Measurements from ENCODE around the gene CCBE1.
"Not testable (repeated sequence)": the region's sequence is repeated elsewhere in the genome, so short reads cannot be mapped to it uniquely, and the experiment has no call there.

Gene CCBE1

GRCh38 chr18:59697236-59697932, at the start of gene CCBE1:
Gene CCBE1 (minus strand): TSS chr18:59697423.
- DNase-seq (ENCODE audit: low read depth in 2 of 2), result peak; percentile 81 to 83

GRCh38 chr18:59744271-59744721, 47.1 kb upstream of the CCBE1 start:
- no peak for TF ChIP-seq CTCF (IDR thresholded peaks at IDR 0.05; ENCODE audit: low read depth, low read length)
- no peak overlapping the region for H3K4me3 ChIP-seq (replicated peaks in 1 of 2; ENCODE audit: low read depth in 2 of 2, low read length in 2 of 2)
- DNase-seq (ENCODE audit: low read depth in 2 of 2), result peak; percentile 90 to 98

More at GRCh38 chr18:59697236-59697932, at the start of gene CCBE1:
- TF ChIP-seq CTCF (IDR thresholded peaks at IDR 0.05; ENCODE audit: low read depth, low read length), result peak; percentile 95
- peak within 1 kb of the TSS; percentile 83 to 94 for H3K4me3 ChIP-seq (replicated peaks in 1 of 2; ENCODE audit: low read depth in 2 of 2, low read length in 2 of 2)

GRCh38 chr18:59743566-59743965, 46.3 kb upstream of the CCBE1 start:
- no peak for TF ChIP-seq CTCF (IDR thresholded peaks at IDR 0.05; ENCODE audit: low read depth, low read length)
- no peak overlapping the region for H3K4me3 ChIP-seq (replicated peaks in 1 of 2; ENCODE audit: low read depth in 2 of 2, low read length in 2 of 2)
- peak; percentile 63 to 75 for DNase-seq (ENCODE audit: low read depth in 2 of 2)

- TF ChIP-seq CTCF (IDR thresholded peaks at IDR 0.05; ENCODE audit: low read depth, low read length), result no peak
- DNase-seq (ENCODE audit: low read depth in 2 of 2), result peak; percentile 53 to 64
- no peak overlapping the region for H3K4me3 ChIP-seq (replicated peaks in 1 of 2; ENCODE audit: low read depth in 2 of 2, low read length in 2 of 2)
Observed at GRCh38 chr18:59742325-59743111, 45.3 kb upstream of the CCBE1 start.

- H3K4me3 ChIP-seq (replicated peaks in 1 of 2; ENCODE audit: low read depth in 2 of 2, low read length in 2 of 2), result no peak overlapping the region
- DNase-seq (ENCODE audit: low read depth in 2 of 2), result no peak
- TF ChIP-seq CTCF (IDR thresholded peaks at IDR 0.05; ENCODE audit: low read depth, low read length), result no peak
Observed at GRCh38 chr18:59740141-59740540, 42.9 kb upstream of the CCBE1 start.

GRCh38 chr18:59737776-59738300, 40.6 kb upstream of the CCBE1 start:
- DNase-seq (ENCODE audit: low read depth in 2 of 2), result no peak
- H3K4me3 ChIP-seq (replicated peaks in 1 of 2; ENCODE audit: low read depth in 2 of 2, low read length in 2 of 2), result no peak overlapping the region
- no peak for TF ChIP-seq CTCF (IDR thresholded peaks at IDR 0.05; ENCODE audit: low read depth, low read length)

GRCh38 chr18:59737335-59737734, 40.1 kb upstream of the CCBE1 start:
- DNase-seq (ENCODE audit: low read depth in 2 of 2); H3K4me3 ChIP-seq (replicated peaks in 1 of 2; ENCODE audit: low read depth in 2 of 2, low read length in 2 of 2): not testable (repeated sequence)

Measured in cardiac fibroblast (primary cell).